HG02852 (cell line): ENCODE results near the gene SLC38A1.
A peak's percentile ranks its signal among the peaks of the same experiment; 100 is the strongest.
"Not testable (repeated sequence)": the region's sequence is repeated elsewhere in the genome, so short reads cannot be mapped to it uniquely, and the experiment has no call there.

Source experiments
- ATAC-seq: cut with Tn5 transposase; IDR thresholded peaks from one replicate; pipeline ENCODE4 v1.9.1; 2021; ENCODE audit warnings: mild to moderate bottlenecking, moderate library complexity; ENCODE audit not compliant: unreplicated experiment

The SLC38A1 gene

DNA sequence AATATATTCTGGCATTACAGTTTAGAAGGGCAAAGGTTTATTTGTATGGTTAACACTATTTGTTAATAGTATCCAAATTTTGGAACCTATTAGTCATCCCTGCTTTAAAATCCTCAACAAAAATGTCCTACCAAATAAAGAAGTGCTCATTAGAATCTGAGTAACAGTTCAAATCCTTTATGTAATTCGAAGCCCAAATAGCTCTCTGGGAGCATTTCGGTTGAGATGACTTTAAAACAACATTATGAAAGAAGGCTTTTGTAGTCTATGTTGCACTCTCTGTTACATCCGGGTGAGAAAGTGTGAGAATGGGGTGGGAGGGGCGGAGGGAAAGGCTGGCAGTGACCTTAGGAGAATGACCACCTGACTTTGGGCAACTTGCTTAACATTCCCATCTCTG, 59.7 kb downstream of the SLC38A1 start:
- ATAC-seq, result no peak

DNA sequence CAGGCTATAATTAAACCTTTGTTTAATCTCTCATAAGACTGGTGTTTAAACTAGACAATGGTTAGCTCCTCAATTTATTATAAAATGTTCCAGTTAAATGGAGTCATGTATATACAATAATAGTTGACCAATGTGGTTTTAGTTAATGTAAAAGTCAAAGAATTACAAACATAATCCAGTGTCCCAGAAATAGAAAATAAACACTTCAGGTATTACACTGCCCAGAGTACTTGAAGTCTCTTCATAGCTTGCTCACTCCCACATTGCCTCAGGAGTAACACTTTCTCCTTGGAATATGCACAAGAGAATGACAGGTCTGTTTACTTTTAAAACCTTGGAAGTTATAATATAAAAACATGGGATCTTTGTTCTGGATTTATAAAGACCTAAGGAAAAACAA, 60.5 kb downstream of the SLC38A1 start:
- ATAC-seq, result no peak

DNA sequence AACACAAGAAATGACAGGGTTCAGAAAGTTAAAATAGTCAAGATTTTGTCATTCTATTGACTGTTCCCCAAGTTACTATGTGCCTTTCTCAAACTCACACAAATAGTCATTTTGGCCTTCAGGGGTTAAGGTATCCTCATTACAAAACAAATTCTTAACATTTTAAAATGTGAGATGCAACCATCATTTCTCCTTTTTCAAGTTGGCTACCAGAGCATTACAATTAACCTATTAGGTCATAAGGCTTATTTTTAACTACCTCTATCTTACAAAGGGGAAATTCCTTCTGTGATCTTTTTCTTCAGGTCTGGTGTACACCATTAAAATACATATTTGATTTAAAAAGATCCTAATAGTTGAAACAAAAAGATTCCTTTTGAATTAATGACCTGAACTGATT, 61.2 kb downstream of the SLC38A1 start:
- peak; percentile 38 for ATAC-seq

DNA sequence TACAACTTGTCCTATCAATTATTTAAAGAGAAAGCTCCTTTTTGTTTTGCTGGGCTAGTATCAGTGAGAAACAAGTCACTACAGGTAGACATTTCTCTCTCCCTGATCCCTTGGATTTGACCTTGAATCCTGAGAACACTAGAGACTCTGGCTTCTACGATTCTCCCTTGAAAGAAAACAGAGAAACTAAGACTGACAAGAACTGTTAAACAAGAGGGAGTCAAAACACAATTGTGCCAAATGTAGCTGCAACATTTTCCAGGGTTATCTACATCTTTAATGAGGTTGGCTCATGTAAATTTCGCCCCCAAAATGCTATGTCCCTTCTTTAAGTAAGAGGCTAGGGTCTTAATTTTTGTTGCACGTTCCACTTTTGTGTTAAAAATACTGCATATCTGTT, 62.4 kb downstream of the SLC38A1 start:
- no peak for ATAC-seq

DNA sequence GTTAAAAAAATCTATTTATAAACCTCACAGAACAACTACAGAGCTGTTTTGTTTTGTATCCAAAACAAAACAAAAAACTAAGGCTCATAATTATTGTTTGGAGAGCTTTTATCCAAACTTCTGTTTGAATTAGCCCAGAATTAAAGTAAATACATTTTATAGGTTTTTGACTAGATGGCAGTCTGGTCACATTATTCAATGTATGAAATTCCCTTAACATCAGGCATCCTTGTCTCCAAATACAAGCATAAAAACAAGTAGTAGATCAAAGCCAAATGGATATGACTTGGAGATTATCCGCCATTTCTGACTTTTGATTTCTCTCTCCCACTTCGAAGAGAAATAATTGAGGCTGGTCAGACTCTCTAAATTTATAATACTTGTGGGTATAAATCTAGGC, 63.5 kb downstream of the SLC38A1 start:
- no peak for ATAC-seq

DNA sequence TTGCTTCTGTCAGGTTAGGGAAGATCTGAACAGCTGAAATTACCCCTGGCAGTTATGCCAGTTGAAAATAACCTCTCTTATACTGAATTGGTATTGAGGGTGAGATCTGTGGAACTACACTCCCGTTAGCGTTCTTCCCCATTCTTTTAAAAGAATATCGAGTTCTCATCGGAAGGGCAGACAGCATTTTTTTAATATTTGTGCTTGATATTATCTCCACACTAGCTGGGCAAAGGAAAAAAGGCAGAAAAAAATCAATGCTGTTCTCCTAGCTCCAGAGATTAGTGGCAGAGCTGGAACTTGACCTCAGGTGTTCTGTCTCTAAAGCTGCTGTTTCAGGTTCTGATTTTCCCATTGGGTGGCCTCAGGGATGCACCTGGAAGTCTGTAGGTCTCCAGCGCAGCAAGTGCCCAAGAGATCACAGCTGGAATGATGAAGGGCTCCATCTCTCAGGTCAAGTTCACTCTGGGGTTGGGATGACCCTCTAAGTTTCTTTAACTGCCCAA, 67.5 kb downstream of the SLC38A1 start:
- ATAC-seq, result no peak

DNA sequence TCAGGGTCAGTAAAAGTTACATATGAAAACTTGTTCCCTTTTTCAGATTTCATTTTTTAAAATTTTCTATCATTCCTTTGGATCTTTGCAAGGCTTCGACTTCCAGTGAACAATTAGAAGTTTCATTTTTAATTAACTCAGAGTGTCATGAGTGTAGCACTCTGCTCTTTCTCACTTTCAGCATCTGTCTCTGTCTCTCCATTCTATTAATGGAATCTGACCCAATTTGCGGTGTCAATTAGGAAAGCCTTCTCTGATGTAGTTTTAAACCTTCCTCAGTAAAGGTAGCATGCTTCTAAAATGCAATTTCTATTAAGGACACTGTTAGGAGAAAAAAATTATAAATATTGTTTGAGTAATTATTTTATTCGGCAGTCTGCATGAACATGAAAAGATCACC, 68.3 kb downstream of the SLC38A1 start:
- ATAC-seq, result no peak

DNA sequence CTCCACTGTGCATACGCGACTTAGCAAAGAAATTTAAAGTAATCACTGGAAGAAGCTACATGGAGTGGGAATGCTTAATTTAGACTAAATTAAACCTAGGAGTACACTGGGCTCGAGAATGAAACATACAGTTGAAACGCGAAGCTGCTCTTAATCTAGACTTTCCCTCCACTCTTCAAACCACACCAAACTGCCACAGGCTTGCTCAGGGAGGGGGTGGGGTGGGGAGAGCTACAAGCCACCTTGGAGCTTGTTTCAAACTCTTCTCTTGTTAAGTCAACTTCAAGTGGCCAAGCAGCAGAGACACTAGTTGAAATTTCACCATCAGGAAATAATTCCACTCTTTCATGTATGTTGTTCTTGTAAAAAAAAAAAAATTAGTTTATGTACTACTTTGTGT, 69.9 kb downstream of the SLC38A1 start:
- ATAC-seq, result no peak

DNA sequence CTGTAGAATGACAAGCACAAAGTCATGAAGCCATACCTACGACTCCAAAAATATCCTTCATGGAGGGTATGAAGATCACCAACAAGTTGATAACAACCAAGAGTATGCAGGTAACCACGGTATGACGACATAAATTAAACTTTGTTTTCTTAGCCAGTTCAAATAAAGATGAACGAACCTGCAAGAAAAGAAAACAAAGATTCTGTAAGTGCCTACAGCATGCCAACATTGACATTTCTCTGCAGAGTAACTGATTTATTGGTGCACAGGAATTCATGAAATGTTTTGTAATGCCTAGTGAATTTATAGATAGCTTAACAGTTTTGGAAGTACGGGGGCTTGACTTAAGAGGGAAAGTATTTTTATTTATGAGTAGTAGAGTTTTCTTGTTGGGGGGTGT, 71.0 kb downstream of the SLC38A1 start:
- ATAC-seq, result no peak

DNA sequence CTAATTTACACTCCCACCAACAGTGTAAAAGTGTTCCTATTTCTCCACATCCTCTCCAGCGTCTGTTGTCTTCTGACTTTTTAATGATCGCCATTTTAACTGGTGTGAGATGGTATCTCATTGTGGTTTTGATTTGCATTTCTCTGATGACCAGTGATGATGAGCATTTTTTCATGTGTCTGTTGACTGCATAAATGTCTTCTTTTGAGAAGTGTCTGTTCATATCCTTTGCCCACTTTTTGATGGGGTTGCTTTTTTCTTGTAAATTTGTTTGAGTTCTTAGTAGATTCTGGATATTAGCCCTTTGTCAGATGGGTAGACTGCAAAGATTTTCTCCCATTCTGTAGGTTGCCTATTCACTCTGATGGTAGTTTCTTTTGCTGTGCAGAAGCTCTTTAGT, 78.3 kb downstream of the SLC38A1 start:
- ATAC-seq, result not testable (repeated sequence)

DNA sequence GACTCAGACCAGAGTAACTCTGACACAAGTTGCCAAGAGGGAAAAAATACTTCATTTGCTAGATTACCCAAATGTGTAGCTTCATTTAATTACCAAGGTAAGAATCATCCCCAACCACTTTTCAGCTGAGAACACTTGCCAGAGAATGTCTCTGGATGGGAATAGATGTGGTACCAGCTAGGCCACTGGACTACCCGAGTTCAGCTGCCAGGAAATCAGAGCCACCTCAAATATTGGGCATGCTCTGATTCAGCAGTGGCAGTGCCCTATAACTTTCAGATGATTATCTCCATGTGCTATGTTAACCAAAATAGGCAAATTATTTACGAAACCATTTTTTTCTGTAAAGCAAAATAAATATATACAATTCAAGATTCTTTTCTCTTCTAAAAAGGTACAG, 80.7 kb downstream of the SLC38A1 start:
- no peak for ATAC-seq

DNA sequence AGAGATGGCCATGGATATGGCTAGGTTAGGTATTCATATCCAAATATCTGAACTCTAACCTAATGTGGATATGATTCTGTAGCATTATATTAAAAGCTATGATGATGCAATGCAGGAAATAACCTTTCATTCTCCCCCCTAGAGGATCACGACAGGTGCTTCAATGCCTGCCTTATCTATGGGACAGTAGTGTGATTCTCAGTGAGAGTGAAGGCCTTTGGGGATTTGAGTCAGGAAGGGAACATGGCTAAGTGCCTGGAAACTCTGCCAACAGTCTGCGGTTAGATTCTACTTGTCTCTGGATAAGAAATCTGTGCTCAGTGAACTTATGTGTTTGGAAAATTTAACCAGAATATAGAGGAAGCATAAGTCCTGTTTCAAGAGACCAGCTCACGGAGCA, 81.8 kb downstream of the SLC38A1 start:
- no peak for ATAC-seq

DNA sequence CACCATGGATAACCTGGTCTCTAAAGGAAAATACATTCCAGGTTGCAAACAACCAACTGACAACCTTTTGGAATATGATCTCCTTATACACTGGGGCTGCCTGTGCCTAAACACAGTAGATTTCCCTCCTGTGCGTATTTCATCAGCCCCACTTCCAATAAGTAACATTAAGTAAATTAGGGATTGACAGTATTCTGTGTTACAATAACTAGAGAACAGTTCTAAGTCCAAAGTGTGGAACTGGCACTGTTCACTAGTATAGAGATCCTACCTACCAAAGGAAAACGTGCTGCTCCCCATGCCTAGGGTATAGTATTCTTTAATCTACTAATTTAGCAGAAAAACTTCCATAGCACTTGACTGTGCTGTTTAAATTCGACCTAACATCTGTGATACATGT, 82.8 kb downstream of the SLC38A1 start:
- ATAC-seq, result no peak

DNA sequence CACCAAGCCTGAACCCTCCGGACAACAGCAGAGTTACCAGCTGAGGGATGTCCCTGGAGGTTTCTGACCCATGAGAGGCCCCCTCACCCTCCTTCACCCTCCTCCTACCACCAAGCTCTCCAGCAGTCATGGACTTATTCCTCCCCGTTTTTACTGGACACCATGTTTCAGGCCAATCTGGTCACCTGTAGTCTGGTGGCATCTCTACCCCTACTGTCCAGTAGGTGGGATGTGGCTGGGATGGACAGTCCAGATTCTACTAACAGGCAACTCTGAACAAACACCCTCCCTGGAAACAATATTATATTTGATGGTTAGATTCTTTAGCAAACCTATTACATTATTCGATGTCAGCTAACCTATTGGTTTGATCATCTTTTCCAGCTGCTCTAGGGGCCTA, 83.2 kb downstream of the SLC38A1 start:
- no peak for ATAC-seq

DNA sequence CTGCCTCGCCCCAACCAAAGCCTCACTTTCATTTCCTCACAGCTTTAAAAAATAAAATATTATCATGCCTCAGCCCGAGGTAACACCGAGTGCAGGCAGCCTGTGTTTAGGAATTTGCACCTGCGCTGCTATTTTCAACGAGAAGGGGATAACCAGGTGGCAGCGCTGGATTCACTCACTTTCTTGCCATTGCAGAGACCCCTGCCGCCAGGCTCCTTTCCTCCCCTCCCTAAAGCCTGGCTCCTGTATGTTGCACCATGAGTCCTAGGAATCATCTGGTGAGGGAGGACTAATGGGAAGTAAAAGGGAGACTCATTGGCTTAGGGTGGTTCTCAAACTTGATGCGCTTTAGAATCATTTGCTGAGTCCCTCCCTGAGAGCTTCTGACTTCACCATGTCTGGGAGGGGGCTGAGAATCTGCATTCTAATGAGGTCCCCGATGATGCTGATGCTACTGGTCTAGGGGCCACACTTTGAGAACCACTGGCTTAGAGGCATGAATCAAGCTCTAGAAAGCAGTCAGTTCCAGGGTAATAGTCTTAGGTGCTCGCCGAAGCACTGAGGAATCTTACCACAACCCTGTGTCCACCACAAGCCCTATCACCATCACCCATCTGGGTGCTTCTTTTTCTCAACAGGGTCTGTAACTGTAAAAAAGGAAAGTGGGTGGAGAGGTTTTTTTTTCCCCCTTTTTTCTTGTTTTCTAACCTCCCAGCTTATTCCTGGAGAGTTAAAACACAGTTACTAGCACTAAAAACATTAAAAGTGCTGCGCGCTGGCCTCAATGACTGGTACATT, 83.8 kb downstream of the SLC38A1 start:
- ATAC-seq, result no peak

DNA sequence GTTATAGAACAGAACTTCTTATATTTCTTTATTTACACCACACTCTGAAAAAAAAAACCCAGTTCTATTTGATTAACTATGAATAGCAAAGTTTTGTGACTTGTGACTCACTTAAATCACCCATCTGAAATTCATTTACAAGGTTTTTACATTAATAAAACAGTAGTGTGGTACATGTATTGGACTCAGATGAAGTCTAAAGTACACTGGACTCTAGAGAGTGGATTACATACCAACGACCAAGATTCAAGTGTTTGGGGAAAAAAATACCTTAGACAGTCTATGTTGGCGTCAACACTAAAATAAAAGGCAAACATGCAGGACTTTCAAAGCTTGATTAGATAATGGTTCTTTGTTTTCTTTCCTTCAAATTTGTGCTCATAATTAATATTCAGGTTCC, 85.7 kb downstream of the SLC38A1 start:
- ATAC-seq, result no peak

DNA sequence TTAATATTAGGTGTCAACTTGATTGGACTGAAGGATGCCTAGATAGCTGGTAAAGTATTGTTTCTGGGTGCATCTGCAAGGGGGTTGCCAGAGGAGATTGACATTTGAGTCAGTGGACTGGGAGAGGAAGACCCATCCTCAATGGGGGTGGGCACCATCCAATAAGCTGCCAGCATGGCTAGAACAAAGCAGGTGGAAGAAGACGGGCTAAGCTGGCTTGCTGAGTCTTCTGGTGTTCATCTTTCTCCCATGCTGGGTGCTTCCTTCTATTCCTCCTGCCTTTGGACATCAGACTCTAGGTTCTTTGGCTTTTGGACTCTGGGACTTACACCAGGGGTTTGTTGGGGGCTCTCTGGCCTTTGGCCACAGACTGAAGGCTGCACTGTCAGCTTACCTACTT, 87.4 kb downstream of the SLC38A1 start:
- ATAC-seq, result no peak

DNA sequence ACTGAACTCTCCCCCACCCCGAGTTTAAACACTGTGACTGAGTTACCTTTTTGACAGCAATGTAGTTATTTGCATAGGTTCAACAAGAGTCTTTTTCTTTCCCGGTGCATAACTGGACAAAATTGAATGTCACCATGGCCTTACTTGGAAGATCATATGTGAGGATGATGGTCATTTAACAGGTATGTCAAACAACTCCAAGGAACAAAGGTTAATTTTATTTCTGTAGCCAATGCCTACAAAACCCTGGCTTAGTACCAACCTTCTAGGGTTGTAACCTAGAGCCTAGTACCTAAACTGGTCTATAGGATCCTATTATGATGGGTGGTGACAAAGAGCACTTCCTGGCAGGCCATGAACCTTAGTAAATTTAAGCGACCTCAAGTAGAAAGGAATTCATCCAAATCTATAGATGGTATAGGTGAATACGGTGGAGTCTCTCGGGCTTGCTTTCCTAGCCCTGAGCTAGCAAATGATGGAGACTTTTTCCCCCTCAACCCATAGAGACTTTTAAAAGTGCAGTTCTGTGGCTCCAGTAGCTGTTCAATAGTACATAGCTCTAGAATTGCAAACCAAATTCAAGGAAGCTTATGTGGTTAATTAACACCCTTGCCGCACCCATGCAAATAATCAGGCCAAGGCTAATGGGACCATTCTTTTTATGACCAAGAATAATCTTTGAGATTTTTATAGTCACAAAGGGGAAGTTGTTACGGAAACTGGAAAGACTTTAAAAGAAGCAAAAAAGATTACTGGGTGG, 89.0 kb downstream of the SLC38A1 start:
- peak; percentile 59 for ATAC-seq

DNA sequence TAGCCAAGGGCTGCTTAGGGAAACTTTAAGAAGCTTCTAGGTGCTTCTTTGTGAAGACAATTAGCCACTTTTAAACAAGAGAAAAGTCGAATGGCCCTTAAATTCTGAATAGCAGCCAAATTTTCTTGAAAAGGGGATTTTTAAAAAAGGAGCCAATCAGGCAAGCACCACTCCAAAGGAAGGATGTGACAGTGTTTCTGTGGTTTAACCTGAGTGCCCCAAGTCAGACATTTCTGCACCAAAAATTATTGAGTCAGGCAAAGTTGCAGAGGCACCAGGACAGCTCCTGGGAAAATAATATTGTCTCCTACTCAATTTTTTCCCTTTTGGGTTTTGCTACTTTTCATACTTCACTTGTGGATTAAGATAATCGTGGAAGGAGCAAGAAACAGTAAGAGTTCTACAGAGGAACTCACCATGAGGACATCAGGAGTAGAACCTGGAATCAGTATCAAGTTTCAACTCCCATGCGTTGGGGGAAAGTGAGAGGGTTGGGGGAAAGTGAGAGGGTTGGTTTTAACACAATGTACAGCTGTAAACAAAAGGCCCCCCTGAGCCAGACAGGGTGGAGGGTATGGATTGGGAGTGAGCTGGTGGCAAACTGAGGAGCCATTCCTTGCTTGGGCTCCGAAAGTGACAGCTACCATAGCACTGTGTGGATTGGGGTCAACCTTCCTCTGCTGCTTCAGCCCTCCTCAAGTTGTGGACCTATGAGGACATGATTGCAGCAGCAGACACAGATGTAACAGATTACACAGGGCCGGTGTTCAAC, 90.8 kb downstream of the SLC38A1 start:
- ATAC-seq, result no peak

DNA sequence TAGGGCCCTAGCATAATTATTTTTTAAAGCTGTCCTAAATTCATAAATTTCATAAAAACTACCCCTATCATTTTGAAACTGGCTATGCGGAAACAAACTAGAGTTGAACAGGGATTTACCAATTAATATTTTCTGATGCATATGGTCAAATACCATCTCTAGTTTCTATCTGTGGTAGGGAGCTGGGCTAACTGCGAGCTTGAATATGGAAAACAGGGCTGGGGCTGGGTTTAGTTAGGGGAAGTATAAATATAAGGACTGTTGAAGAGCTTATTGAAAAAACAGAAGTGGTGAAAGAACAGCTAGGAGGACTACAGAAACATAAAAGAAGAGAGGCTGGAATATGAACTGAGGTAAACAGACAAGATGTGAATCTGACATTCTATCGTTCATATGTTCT, 91.8 kb downstream of the SLC38A1 start:
- ATAC-seq, result no peak

DNA sequence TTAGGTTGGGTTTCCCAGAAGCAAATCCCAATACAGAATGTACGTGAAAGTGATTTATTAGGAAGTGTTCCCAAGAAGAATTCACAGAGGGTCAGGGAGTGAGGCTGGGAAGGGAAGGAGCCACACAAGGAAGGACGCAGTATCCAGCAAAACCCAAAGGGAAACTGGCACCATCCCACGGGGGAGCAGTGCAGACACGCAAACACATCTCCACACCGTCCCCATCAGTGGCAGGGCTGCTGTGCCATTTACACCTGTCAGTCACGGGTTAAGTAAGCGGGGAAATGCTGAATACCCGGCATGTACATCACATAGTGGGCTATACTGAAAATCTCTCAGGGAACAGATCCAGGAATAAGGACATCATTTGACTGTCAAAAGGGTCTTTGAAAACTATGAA, 93.9 kb downstream of the SLC38A1 start:
- ATAC-seq, result no peak
